B cell (primary cell): ENCODE measurements around the gene ST3GAL3. TPM values are rescaled to one million over a fixed set of nuclear protein-coding genes. Genes with fewer than 3 reads are reported as not detected.

ENCODE experiments used
- ATAC-seq: fragments of 200-7000 bp; cut with Tn5 transposase; one replicate; pipeline ENCODE4 v1.10.0; 2021; ENCODE audit warnings: low read depth, mild to moderate bottlenecking, moderate number of reproducible peaks, moderate library complexity
- CTCF ChIA-PET: fragments of 350-600 bp; sonication (Branson Sonifier 250); formaldehyde crosslinking; loops from one replicate; lab custom pipeline; 2021; ENCODE audit warnings: antibody characterized with exemption, inconsistent platforms; lab: Charles Lee
- POLR2A ChIA-PET: fragments of 350-600 bp; sonication (Branson Sonifier 250); formaldehyde crosslinking; loops from one replicate; lab custom pipeline; 2021; ENCODE audit warnings: antibody characterized with exemption; lab: Charles Lee
- DNase-seq: peaks from one replicate; pipeline ENCODE4 v3.0.0; 2013
- H2AFZ ChIP-seq: 2 replicates; pipeline ENCODE4 v1.6.1; 2012; ENCODE audit warnings: mild to moderate bottlenecking, low read depth, low read length; ENCODE audit not compliant: insufficient read depth, poor library complexity, severe bottlenecking
- H3K27ac ChIP-seq, 2 donors: 1 replicate in 1 of 2; 2 replicates in 1 of 2; pipeline ENCODE4 v1.5.1; 2012 to 2013; ENCODE audit warnings: low read length in 2 of 2, mild to moderate bottlenecking in 2 of 2, moderate library complexity in 1 of 2
- H3K27me3 ChIP-seq, 4 experiments: fragments of 200-600 bp in 1 of 4; sonication (generic) in 1 of 4; replicated peaks in 1 of 4; 1 replicate in 2 of 4; 2 replicates in 2 of 4; pipeline versions ENCODE4 v1.6.1 to v1.7.0; 2013 to 2016; ENCODE audit warnings: low read length in 3 of 4, mild to moderate bottlenecking in 2 of 4, mixed read lengths in 1 of 4, moderate library complexity in 1 of 4; ENCODE audit not compliant: insufficient read depth in 4 of 4, control insufficient read depth in 3 of 4; ENCODE audit errors: control extremely low read depth in 1 of 4
- H3K36me3 ChIP-seq, 2 experiments: replicated peaks in 1 of 2; 1 replicate in 1 of 2; 2 replicates in 1 of 2; pipeline versions ENCODE4 v1.6.1 to v1.7.1; 2013; ENCODE audit warnings: low read length in 1 of 2; ENCODE audit not compliant: insufficient read depth in 2 of 2, control insufficient read depth in 1 of 2; ENCODE audit errors: control extremely low read depth in 1 of 2, extremely low read depth in 1 of 2
- H3K4me1 ChIP-seq, 2 donors: fragments of 200-600 bp in 1 of 2; sonication (generic) in 1 of 2; 1 replicate in 1 of 2; 2 replicates in 1 of 2; pipeline versions ENCODE4 v1.5.1 to v1.6.1; 2013 to 2017; ENCODE audit warnings: low read length in 2 of 2; ENCODE audit not compliant: control insufficient read depth in 2 of 2, insufficient read depth in 2 of 2
- H3K4me2 ChIP-seq: replicated peaks from 2 replicates; pipeline ENCODE3; 2012; ENCODE audit warnings: mild to moderate bottlenecking, low read depth, low read length; ENCODE audit not compliant: poor library complexity, severe bottlenecking
- H3K4me3 ChIP-seq, 5 experiments: fragments of 200-600 bp in 1 of 5; sonication (generic) in 1 of 5; 1 replicate in 3 of 5; 2 replicates in 2 of 5; pipeline versions ENCODE4 v1.5.1 to v1.7.0; 2011 to 2016; ENCODE audit warnings: low read length in 4 of 5, mild to moderate bottlenecking in 4 of 5, low read depth in 2 of 5, control low read depth in 1 of 5, moderate library complexity in 1 of 5; ENCODE audit not compliant: insufficient read depth in 1 of 5; ENCODE audit errors: control extremely low read depth in 1 of 5, extremely low read depth in 1 of 5
- H3K79me2 ChIP-seq: fragments of 200-600 bp; sonication (generic); one replicate; pipeline ENCODE4 v1.6.0; 2016; ENCODE audit warnings: low read length; ENCODE audit not compliant: control insufficient read depth, insufficient read depth
- H3K9ac ChIP-seq: fragments of 200-600 bp; sonication (generic); 2 replicates; pipeline ENCODE4 v1.6.1; 2017; ENCODE audit warnings: mild to moderate bottlenecking, low read length, moderate library complexity
- H3K9me3 ChIP-seq, 3 donors: one replicate each; pipeline versions ENCODE4 v1.6.1 to v1.7.1; 2013; ENCODE audit warnings: low read length in 2 of 3; ENCODE audit not compliant: control insufficient read depth in 2 of 3, insufficient read depth in 1 of 3; ENCODE audit errors: control extremely low read depth in 1 of 3
- H4K20me1 ChIP-seq: 2 replicates; pipeline ENCODE4 v1.6.0; 2012; ENCODE audit warnings: mild to moderate bottlenecking, low read length; ENCODE audit not compliant: insufficient read depth, control insufficient read depth, poor library complexity, severe bottlenecking
- H3K27ac Mint-ChIP-seq: one replicate; pipeline ENCODE4 v1.8.0; 2021; ENCODE audit warnings: mixed read lengths
- H3K27me3 Mint-ChIP-seq: one replicate; pipeline ENCODE4 v1.8.0; 2021; ENCODE audit warnings: mixed read lengths
- H3K4me1 Mint-ChIP-seq: one replicate; pipeline ENCODE4 v1.8.0; 2021; ENCODE audit warnings: mixed read lengths
- H3K4me3 Mint-ChIP-seq: one replicate; pipeline ENCODE4 v1.8.0; 2021; ENCODE audit warnings: mixed read lengths
- H3K9me3 Mint-ChIP-seq: one replicate; pipeline ENCODE4 v1.8.0; 2022; ENCODE audit warnings: mixed read lengths; ENCODE audit not compliant: insufficient read depth
- CTCF ChIP-seq: fragments of 200-600 bp; IDR thresholded peaks from one replicate; pipeline ENCODE4 v1.8.0; 2022; ENCODE audit warnings: antibody characterized with exemption, mild to moderate bottlenecking
- EZH2 ChIP-seq: IDR thresholded peaks from 2 replicates; pipeline ENCODE4 v1.6.1; 2012; ENCODE audit warnings: borderline replicate concordance, low read depth, mild to moderate bottlenecking, moderate library complexity, low read length; ENCODE audit not compliant: insufficient read depth, poor library complexity, severe bottlenecking
- WGBS: methylation state at CpG from one replicate; pipeline ENCODE4 v1.1.5; 2013; ENCODE audit warnings: missing lambda C conversion rate; ENCODE audit not compliant: insufficient coverage; 5-methylcytosine and 5-hydroxymethylcytosine counted together
- intact Hi-C: fragments of 100-400 bp; cut with micrococcal nuclease; formaldehyde crosslinking; loops from one replicate; pipeline ENCODE4 v1.10.0; 2022
- polyA plus RNA-seq: library from polyadenylated mRNA; depleted of rRNA; stranded (reverse); fragments of >200 nt; gene quantifications from 2 replicates; pipeline ENCODE4 v1.2.3, GENCODE V29; 2012
- total RNA-seq, 2 donors: library from RNA; stranded (reverse); fragments of 120-200 nt in 1 of 2; gene quantifications; 1 replicate in 1 of 2; 2 replicates in 1 of 2; pipeline versions ENCODE4 v1.2.3 to v1.2.4, GENCODE V29; 2013 to 2022

ST3GAL3 gene
- total and polyA plus RNA-seq, 2 donors (not counting 1 experiment from before 2014, with no cell fraction given) = 16.8 to 31.4 TPM

GRCh38 chr1:43699281-43699680 is 8.1 kb upstream of the ST3GAL3 start:
- H3K4me3 ChIP-seq = no peak overlapping the region
- no peak overlapping the region for H3K9ac ChIP-seq
- H3K4me1 Mint-ChIP-seq = no peaks in the 10 kb centered on the region
- H3K27ac ChIP-seq = no peak overlapping the region
- no peaks in the 10 kb centered on the region for H3K9me3 Mint-ChIP-seq
- ChIA-PET CTCF (interaction anchor here (1.3 kb wide), 1 partner anchor 33 kb away, joined by 3 read pairs; no protein-coding TSS in a partner anchor), POLR2A (interaction anchor here (0.7 kb wide), 1 partner anchor 463 kb away, joined by 6 read pairs; no protein-coding TSS in a partner anchor)
- no peak overlapping the region for H3K27ac Mint-ChIP-seq
- H3K27me3 Mint-ChIP-seq = no peaks in the 10 kb centered on the region
- TF ChIP-seq EZH2 = no peak
- no peak for TF ChIP-seq CTCF
- no peak overlapping the region for H3K4me3 Mint-ChIP-seq
- H2AFZ ChIP-seq = no peak overlapping the region
- peaks cover 6 to 82% of the 10 kb centered on the region in 2 experiments for H3K36me3 ChIP-seq
- DNase-seq (no peak), ATAC-seq (no peak)
- H3K4me2 ChIP-seq = no peak overlapping the region
- H4K20me1 ChIP-seq = peaks cover 6% of the 10 kb centered on the region
- H3K9me3 ChIP-seq = no peaks in the 10 kb centered on the region
- 100% methylated on average over 4 of the region's 5 CpGs for WGBS
- H3K27me3 ChIP-seq = no peaks in the 10 kb centered on the region
- no peaks in the 10 kb centered on the region for H3K4me1 ChIP-seq
- H3K79me2 ChIP-seq = no peaks in the 10 kb centered on the region
- intact Hi-C loops = no loop called here

GRCh38 chr1:43703836-43704235 is 3.5 kb upstream of the ST3GAL3 start:
- Histone ChIP-seq H3K27me3 (no peaks in the 10 kb centered on the region), H2AFZ (no peak overlapping the region), H3K79me2 (peaks cover 11% of the 10 kb centered on the region), H3K9ac (no peak overlapping the region), H3K4me3 (no peak overlapping the region), H4K20me1 (no peaks in the 10 kb centered on the region), H3K9me3 (no peaks in the 10 kb centered on the region), H3K4me2 (no peak overlapping the region), H3K4me1 (peaks cover 10 to 17% of the 10 kb centered on the region in 2 donors), H3K36me3 (peaks cover 4 to 45% of the 10 kb centered on the region in 2 experiments), H3K27ac (no peak overlapping the region)
- ATAC-seq = no peak
- peaks cover 26% of the 10 kb centered on the region for H3K4me1 Mint-ChIP-seq
- DNase-seq = no peak
- H3K9me3 Mint-ChIP-seq = no peaks in the 10 kb centered on the region
- H3K27me3 Mint-ChIP-seq = no peaks in the 10 kb centered on the region
- CTCF ChIA-PET = no interaction called here
- no peak overlapping the region for H3K27ac Mint-ChIP-seq
- intact Hi-C loops = loop anchor here (10.0 kb wide), 1 partner anchor 271 kb away; the partner anchor contains the start of genes ATP6V0B, B4GALT2 and DPH2
- no peak for TF ChIP-seq CTCF
- TF ChIP-seq EZH2 = no peak
- POLR2A ChIA-PET = no interaction called here
- no peak overlapping the region for H3K4me3 Mint-ChIP-seq
